NCI-H2196 (cell line): ENCODE measurements around the gene TNIK.
"Not testable (repeated sequence)": the region's sequence is repeated elsewhere in the genome, so short reads cannot be mapped to it uniquely, and the experiment has no call there.

Experiments
- DNase-seq: peaks from one replicate; lab custom pipeline; 2025; ENCODE audit not compliant: unreplicated experiment; lab: John Stamatoyannopoulos, UW

Gene TNIK

GRCh38 chr3:171290680-171291079 is 169.5 kb downstream of the TNIK start:
- no peak for DNase-seq

DNA sequence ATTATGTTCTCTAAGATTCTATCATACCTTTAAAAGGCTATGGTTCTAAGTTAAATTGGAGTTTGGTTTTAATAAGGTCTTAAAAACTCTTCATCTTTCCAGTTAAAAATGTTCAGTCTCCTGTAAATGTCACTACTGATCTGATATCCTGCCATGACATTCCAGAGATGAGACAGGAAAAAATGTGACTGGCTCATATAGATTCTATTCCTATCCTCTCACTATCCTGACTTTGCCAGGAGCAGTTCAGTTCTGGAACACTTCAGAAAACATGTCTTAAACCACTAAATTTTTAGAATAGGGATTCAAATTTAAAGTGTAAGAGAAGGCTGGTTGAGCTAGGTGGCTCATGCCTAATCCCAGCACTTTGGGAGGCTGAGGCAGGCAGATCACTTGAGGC is 170.9 kb downstream of the TNIK start:
- no peak for DNase-seq

DNA sequence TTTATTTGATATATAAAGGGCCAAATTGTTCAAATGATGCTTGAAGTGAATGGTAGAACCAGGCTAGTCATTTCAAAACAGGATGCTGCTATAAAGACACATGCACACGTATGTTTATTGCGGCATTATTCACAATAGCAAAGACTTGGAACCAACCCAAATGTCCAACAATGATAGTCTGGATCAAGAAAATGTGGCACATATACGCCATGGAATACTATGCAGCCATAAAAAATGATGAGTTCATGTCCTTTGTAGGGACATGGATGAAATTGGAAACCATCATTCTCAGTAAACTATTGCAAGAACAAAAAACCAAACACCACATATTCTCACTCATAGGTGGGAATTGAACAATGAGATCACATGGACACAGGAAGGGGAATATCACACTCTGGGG is 172.4 kb downstream of the TNIK start:
- not testable (repeated sequence) for DNase-seq

DNA sequence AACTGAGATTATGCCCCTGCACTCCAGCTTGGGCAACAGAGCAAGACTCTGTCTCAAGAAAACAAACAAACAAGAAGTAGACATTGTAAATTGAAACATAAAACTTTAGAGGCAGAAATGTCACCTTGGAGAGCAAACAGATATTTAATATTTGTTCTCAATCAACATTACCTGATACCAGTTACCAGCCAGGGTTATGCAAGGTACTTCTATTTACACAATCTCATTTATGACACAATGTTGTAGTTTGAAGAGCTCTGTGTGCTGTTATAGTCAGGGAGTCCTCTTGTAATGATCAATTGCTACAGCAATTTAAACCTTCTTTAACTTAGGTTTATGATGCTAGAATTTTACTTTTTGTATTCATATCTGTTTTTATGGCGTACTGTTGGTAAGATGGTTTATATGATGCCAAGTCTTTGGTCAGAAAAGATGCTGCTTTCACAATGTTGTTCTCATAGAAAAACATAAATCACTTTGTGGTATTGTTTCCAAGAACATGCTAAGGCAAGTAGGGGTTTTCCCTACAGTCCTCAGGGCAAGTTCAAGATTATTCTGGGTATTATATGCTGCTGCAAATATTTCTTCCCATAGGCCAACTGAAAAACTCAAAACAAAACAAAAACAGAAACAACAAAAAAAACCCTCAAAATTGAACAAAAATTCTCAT is 173.5 kb downstream of the TNIK start:
- DNase-seq: peak; percentile 63

DNA sequence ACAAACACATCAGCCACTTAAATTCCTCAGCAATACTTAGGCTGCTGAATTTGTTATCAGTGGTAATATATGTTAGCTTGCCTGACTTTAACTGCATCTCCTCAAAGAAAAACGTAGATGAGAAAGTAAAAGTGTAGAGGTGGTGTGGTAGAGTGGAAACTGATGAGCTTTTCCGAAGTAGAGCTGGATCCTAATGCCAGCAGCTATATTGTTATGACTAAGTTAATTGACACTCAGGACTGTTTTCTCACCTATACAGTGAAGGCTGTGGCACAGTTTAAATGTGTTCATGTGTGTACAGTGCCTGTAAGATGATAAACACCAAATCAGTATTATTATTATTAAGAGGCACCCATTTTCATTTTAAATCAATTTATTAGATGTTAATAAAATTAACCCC is 174.9 kb downstream of the TNIK start:
- DNase-seq: no peak

GRCh38 chr3:171284308-171285075 is 175.7 kb downstream of the TNIK start:
- no peak for DNase-seq

GRCh38 chr3:171283848-171284222 is 176.4 kb downstream of the TNIK start:
- no peak for DNase-seq

DNA sequence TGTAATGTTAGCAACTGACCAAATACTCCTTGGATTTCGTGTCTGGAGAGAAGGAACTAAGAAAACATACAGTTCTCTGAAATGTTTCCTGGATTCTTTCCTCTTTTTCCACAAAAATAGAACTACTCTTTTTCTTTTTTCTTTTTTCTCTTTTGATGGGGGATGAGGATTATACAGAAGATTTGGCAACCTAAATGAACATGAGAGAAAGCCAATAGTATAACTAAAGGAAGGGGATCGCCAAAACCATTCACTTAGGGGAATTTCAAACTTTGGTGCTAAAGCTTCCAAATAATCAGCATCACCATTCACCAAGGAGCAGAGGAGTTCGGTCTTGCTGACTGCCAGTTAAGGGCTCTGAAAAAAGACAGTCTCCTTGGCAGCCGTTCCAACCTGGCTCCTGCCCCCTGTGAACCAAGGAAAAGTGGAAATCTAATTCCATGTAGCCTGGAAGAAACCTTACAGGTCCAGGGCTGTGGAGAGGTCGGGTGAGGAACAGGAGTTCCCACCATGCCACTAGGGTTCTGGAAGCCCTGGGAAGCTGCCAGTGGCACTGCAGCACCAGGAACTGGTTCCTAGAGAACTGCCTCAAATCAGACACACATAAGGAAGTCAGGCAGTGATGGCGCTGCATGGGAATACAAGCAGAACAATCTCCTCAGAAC is 176.9 kb downstream of the TNIK start:
- DNase-seq: no peak

DNA sequence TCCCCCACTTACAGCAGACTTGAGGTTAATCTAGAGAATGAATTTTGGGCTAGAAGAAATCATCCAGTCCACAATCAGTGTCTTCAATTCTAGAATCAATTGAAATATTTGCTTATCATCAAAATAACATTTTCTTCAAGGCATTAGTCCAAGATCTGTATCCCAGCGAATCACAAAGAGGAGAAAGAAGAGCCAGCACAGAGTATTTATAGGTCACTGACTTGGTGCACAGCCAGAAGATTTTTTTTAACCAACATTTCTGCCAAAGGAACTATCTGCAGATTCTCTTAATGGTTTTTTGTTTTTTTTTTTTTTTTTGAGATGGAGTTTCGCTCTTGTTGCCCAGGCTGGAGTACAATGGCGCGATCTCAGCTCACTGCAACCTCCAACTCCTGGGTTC is 178.2 kb downstream of the TNIK start:
- peak; percentile 42 for DNase-seq

DNA sequence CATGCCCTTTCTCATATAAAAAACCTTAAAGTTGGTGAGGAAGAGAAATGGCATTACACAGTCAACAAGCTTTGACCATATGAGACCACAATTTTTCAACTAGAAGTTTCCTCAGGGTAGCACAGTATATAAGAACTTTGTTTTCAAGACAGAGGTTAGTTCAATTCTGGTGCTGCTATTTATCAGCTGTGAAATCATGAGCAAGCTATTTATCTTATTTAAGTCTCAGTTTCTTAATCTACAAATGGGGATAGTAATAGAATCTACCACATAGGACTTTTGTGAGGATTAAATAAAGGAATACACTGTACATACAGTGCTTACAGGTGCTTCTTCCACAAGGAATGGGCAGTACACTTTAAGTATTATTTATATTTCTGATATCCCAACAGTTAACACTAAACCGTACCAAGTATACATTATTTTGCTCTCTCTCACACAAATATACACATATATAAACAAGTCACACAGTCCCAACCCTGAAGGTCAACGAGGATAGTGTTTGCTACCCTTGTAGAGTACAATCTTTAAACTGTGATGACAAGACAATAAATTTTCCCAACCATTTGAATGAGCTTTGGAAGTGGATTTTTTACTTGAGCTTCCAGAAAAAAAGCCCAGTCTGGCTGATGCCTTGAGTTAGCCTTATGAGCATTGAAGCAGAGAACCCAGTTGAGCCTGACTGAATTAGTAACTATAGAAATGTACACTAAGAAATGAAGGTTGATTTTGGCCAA is 178.8 kb downstream of the TNIK start:
- no peak for DNase-seq

- no peak for DNase-seq
Observed at GRCh38 chr3:171279972-171280371, 180.2 kb downstream of the TNIK start.

DNA sequence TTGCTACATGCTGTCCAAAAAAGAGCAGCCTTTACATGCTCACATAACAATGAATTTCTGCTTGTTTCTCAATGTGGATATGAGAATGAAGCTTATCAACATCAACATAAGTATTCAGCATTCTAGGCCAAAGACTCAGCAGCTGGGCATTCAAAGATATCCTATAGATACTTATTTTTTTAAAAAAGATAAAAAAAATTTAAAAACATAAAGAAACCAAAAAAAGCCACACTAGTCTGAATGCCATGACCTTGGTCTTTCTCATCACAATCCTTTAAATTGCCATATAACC is 182.0 kb downstream of the TNIK start:
- DNase-seq: no peak

- no peak for DNase-seq
Observed at GRCh38 chr3:171277456-171278298, 182.5 kb downstream of the TNIK start.

GRCh38 chr3:171276923-171277322 is 183.3 kb downstream of the TNIK start:
- DNase-seq: no peak

- DNase-seq: no peak
Observed at GRCh38 chr3:171274222-171274621, 186.0 kb downstream of the TNIK start.

DNA sequence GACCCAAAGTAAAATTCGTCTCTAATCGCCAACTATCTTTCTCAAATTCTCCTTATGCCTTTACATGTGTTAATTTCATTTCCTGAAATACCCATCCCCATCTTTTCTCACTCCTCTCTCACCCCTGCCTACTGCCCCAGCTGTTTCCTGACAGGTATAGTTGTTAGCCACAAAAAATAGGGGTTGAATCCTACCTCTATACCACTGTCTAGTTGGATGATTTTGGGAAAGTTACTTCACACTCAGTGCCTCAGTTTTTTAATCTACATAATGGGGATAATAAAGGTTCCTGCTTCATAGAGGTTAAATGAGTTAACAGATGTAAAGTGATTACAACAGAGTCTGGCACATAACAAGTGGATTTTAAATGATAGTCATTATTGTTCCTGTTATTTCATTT is 189.7 kb downstream of the TNIK start:
- DNase-seq: no peak

- no peak for DNase-seq
Observed at GRCh38 chr3:171269542-171269941, 190.7 kb downstream of the TNIK start.

DNA sequence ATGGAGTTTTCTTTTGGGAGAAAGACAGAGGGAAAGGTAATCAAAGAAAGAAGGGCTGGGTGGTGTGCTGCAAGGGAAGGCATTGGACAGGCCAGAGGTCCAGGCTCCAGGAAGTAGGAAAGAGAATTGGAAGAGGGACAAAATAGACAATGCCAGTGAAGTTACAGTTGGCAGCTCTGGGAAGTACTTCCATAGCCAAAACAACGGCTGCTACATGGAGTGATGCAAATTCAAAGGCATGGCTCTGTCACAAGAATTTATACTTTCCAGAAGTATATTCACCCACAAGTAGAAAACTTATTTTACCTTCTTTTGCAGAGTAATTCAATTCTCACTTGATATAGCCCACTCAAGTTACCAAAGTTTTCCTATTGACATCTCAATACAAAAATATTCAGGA is 191.5 kb downstream of the TNIK start:
- no peak for DNase-seq

DNA sequence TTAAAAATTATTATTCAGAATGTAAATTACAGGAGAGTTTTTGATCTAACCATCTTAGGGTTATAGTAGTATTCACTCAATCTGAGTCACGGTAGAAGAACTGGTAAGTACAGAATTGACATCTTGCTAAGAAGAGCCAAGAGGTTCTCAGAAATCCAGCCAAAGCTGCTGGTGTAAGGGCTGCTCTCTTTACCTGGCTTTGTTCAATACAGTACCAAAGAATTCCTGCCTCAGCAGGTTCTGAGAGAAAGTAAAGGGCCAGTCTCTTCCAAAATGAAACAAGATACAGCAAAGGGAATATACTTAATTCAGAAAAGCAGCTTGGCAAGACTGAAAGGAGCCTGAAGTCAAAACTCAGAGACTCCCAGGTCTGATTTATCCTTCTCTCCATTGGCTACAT is 193.1 kb downstream of the TNIK start:
- peak; percentile 70 for DNase-seq

DNA sequence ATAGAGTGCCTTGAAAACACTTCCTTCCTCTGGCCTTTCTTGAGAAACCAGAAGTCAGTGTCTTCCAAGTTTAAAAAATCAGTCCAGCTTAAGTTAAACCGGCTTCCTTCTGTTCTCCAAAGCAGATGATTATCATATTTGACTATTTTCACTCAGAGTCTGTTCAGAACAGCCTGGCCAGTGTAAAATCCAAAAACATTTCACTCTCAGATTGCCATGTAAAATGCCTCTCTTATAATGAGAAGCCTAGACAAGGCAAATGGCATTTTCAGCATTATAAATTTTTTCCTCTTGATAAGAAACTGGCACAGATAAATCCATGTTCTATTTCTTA is 193.5 kb downstream of the TNIK start:
- DNase-seq: no peak
